ENCODE data around the gene HOTAIR. TPM values are rescaled to one million over a fixed set of nuclear protein-coding genes. Genes with fewer than 3 reads are reported as not detected.

HOTAIR gene
- total and polyA plus RNA-seq, 4 donors = not detected

DNA sequence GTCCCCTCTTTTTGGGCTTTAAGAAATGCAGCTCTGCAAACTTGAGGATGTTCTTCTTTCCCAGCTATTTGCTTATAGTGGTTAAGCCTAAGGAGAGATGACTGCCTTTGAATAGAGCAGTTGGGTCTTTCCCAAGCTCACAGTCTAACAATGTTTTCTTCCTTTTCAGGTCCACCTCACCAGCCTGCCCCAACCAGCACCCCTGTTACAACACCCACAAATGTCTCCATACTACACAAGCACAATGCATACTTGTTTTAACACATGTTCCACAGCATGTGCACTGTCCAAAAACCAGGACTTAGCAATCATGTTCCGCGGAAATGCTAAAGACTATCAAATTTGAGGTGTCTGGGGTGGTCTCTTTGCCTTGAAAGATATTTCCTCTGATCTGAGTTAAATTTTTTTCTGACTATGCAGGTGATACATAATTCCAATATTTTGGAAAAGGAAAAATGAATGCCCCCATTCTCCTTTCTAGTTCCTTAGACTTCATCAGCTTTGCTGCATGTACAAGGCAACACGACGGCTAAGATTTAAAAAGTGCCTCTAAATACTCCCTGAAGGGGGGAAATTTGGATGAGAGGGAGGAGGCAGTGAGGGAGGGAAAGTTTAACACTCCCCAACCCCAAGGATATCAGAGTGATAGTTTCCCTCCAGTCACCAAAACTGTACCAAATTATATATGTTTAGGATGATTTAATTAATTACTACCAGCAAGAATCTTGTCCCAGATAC lies 42.7 kb downstream of the HOTAIR start:
- TF ChIP-seq EGR1 (IDR thresholded peaks at IDR 0.05; ENCODE audit: low read depth in 2 of 2) (no peak), FOXA1 (IDR thresholded peaks at IDR 0.05) (no peak), HNF4G (IDR thresholded peaks at IDR 0.05) (no peak), SP1 (IDR thresholded peaks at IDR 0.05) (no peak), RXRA (IDR thresholded peaks at IDR 0.05) (no peak), GABPA (IDR thresholded peaks at IDR 0.05 in 1 of 2, conservative IDR thresholded peaks at IDR 0.05 in 1 of 2) (no peak), JUND (IDR thresholded peaks at IDR 0.05) (no peak)
- TF ChIP-seq, protein P1, sequence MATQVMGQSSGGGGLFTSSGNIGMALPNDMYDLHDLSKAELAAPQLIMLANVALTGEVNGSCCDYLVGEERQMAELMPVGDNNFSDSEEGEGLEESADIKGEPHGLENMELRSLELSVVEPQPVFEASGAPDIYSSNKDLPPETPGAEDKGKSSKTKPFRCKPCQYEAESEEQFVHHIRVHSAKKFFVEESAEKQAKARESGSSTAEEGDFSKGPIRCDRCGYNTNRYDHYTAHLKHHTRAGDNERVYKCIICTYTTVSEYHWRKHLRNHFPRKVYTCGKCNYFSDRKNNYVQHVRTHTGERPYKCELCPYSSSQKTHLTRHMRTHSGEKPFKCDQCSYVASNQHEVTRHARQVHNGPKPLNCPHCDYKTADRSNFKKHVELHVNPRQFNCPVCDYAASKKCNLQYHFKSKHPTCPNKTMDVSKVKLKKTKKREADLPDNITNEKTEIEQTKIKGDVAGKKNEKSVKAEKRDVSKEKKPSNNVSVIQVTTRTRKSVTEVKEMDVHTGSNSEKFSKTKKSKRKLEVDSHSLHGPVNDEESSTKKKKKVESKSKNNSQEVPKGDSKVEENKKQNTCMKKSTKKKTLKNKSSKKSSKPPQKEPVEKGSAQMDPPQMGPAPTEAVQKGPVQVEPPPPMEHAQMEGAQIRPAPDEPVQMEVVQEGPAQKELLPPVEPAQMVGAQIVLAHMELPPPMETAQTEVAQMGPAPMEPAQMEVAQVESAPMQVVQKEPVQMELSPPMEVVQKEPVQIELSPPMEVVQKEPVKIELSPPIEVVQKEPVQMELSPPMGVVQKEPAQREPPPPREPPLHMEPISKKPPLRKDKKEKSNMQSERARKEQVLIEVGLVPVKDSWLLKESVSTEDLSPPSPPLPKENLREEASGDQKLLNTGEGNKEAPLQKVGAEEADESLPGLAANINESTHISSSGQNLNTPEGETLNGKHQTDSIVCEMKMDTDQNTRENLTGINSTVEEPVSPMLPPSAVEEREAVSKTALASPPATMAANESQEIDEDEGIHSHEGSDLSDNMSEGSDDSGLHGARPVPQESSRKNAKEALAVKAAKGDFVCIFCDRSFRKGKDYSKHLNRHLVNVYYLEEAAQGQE (IDR thresholded peaks at IDR 0.05) = no peak
- TF ChIP-seq, protein P2, sequence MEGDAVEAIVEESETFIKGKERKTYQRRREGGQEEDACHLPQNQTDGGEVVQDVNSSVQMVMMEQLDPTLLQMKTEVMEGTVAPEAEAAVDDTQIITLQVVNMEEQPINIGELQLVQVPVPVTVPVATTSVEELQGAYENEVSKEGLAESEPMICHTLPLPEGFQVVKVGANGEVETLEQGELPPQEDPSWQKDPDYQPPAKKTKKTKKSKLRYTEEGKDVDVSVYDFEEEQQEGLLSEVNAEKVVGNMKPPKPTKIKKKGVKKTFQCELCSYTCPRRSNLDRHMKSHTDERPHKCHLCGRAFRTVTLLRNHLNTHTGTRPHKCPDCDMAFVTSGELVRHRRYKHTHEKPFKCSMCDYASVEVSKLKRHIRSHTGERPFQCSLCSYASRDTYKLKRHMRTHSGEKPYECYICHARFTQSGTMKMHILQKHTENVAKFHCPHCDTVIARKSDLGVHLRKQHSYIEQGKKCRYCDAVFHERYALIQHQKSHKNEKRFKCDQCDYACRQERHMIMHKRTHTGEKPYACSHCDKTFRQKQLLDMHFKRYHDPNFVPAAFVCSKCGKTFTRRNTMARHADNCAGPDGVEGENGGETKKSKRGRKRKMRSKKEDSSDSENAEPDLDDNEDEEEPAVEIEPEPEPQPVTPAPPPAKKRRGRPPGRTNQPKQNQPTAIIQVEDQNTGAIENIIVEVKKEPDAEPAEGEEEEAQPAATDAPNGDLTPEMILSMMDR (IDR thresholded peaks at IDR 0.05; ENCODE audit: low read depth, low read length, missing input control) = no peak
- peaks cover 0 to 3% (median 0%) of the 10 kb centered on the region in 4 donors for H3K9me3 ChIP-seq (ENCODE audit: control insufficient read depth in 4 of 4, low read length in 3 of 4)
- H3K9ac ChIP-seq (ENCODE audit: low read depth in 1 of 2, low read length in 2 of 2) = no peak overlapping the region
- no peaks in the 10 kb centered on the region for H3K36me3 ChIP-seq (ENCODE audit: control insufficient read depth in 4 of 4, insufficient read depth in 3 of 4, low read depth in 1 of 4, low read length in 3 of 4)
- peaks cover 9 to 52% (median 23%) of the 10 kb centered on the region in 4 donors for H3K27me3 ChIP-seq (ENCODE audit: control insufficient read depth in 4 of 4, insufficient read depth in 4 of 4, low read length in 3 of 4)
- no peak for DNase-seq (ENCODE audit: low spot score)
- WGBS = 26% methylated on average over 4 of the region's 4 CpGs
- H3K4me1 ChIP-seq (ENCODE audit: control insufficient read depth in 4 of 4, insufficient read depth in 4 of 4, low read length in 3 of 4) = peaks cover 0 to 3% (median 0%) of the 10 kb centered on the region in 4 donors
- no peak overlapping the region for H3K4me3 ChIP-seq (ENCODE audit: low read depth in 1 of 3, low read length in 3 of 3)
- no peak overlapping the region for H3K27ac ChIP-seq (ENCODE audit: low read depth in 1 of 2, low read length in 2 of 2)

DNA sequence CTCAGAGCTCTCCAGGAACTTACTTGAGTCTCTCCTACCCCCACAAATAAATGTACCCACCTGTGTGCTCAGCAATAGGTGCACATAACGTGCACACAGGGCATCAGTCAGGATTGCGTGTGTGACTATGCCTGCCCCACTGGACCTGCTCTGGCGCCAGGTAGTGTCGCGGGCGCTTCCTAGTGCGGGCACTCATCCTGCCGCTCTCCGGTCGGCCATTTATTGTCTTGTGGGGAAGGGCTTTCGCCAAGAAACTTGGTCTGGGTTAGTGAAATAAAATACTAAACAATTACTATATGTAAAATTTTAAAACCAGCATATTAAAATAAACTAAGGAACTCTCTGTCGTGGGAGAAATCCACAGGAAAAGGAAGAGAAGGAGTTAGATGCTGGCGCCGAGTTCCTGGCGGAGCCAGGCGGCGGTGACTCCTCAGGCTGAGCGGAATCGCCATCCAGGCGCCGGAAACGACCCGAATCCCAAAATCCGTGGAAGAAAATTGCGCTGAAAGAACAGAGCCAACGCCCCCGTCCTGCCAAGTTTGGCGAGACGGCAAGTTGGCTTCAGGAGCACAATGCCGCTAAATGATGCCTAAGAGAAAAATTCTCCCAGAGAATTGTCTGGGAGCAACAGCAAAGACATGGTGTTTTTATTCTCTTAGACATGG lies 44.0 kb downstream of the HOTAIR start:
- no peaks in the 10 kb centered on the region for H3K36me3 ChIP-seq (ENCODE audit: control insufficient read depth in 4 of 4, insufficient read depth in 3 of 4, low read depth in 1 of 4, low read length in 3 of 4)
- no peak overlapping the region for H3K9ac ChIP-seq (ENCODE audit: low read depth in 1 of 2, low read length in 2 of 2)
- DNase-seq (ENCODE audit: low spot score) = no peak
- no peak overlapping the region for H3K4me3 ChIP-seq (ENCODE audit: low read depth in 1 of 3, low read length in 3 of 3)
- peaks cover 6 to 52% (median 28%) of the 10 kb centered on the region in 4 donors for H3K27me3 ChIP-seq (ENCODE audit: control insufficient read depth in 4 of 4, insufficient read depth in 4 of 4, low read length in 3 of 4)
- H3K27ac ChIP-seq (ENCODE audit: low read depth in 1 of 2, low read length in 2 of 2) = no peak overlapping the region
- TF ChIP-seq, protein P1 (IDR thresholded peaks at IDR 0.05) = no peak
- TF ChIP-seq HNF4A (conservative IDR thresholded peaks at IDR 0.05) = no peak
- TF ChIP-seq, protein P3, sequence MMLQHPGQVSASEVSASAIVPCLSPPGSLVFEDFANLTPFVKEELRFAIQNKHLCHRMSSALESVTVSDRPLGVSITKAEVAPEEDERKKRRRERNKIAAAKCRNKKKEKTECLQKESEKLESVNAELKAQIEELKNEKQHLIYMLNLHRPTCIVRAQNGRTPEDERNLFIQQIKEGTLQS (IDR thresholded peaks at IDR 0.05) = no peak
- no peak for TF ChIP-seq TAF1 (conservative IDR thresholded peaks at IDR 0.05)
- peaks cover 0 to 3% (median 0%) of the 10 kb centered on the region in 4 donors for H3K9me3 ChIP-seq (ENCODE audit: control insufficient read depth in 4 of 4, low read length in 3 of 4)
- WGBS = 9% methylated on average over 30 of the region's 30 CpGs
- H3K4me1 ChIP-seq (ENCODE audit: control insufficient read depth in 4 of 4, insufficient read depth in 4 of 4, low read length in 3 of 4) = peaks cover 0 to 3% (median 0%) of the 10 kb centered on the region in 4 donors
